Measurements from ENCODE around the gene SP2.

DNA sequence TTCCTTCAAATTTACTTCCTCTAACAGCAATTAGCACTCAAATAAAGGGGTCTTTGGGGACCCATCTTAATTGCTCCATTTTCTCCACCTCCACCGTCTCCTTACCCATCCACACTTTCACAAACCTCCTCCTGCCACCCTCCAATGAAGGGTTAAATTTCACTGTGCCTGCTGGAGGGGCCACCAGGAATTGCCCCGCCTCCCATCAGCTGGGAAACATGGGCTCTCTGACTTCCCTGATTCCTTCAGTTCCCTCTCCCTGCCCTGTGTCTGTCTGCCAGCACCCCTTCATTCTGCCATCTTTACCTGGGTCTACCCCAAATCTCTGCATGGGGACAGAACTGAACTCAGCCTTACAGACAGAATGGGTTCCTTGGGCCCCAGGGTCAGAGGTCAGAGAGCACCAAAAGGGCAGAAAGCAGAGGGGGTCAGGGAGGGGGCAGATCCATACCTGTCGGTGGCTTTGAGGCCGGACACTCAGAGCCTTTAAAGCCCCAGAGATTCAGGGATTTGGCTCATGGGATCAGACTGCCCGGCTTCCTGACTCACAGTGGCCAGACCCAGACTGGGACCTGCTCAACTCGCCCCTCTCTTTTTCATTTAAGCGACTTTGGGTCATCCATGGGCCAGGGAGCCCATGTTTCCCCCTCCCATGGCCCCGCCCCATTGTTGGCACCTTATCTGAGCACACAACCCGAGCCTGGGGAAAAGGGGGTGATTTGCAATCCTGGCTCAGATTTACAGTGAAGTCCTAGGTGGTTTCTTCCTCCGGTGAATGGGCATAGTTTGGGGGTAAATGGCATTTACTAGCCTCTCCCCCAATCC is 17.6 kb upstream of the SP2 start:
- TF ChIP-seq POLR2AphosphoS5 (IDR thresholded peaks at IDR 0.05; ENCODE audit: low read depth, low read length) (no peak), POLR2A (IDR thresholded peaks at IDR 0.05; ENCODE audit: low read depth, low read length) (no peak), SPI1 (IDR thresholded peaks at IDR 0.05; ENCODE audit: low read depth, low read length) (no peak)

All from GM12891 (cell line).